ENCODE results near the gene TBC1D14.

DNA sequence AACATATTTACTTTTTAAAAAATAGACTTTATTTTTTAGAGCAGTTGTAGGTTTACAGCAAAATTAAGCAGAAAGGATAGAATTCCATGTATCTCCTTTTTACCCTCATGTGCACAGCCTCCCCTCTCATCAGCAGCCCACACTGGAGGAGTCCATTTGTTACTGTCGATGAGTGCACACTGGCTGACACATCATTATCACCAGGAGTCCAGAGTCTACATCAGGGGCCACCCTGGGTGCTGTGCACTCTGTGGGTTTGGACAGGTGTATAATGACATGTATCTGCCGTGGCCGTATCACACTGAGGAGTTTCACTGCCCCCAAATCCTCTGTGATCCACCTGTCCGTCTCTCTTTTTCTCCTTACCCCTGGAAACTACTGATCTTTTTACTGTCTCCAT, 26.3 kb downstream of the TBC1D14 start:
- TF ChIP-seq, protein P1, sequence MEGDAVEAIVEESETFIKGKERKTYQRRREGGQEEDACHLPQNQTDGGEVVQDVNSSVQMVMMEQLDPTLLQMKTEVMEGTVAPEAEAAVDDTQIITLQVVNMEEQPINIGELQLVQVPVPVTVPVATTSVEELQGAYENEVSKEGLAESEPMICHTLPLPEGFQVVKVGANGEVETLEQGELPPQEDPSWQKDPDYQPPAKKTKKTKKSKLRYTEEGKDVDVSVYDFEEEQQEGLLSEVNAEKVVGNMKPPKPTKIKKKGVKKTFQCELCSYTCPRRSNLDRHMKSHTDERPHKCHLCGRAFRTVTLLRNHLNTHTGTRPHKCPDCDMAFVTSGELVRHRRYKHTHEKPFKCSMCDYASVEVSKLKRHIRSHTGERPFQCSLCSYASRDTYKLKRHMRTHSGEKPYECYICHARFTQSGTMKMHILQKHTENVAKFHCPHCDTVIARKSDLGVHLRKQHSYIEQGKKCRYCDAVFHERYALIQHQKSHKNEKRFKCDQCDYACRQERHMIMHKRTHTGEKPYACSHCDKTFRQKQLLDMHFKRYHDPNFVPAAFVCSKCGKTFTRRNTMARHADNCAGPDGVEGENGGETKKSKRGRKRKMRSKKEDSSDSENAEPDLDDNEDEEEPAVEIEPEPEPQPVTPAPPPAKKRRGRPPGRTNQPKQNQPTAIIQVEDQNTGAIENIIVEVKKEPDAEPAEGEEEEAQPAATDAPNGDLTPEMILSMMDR (conservative IDR thresholded peaks at IDR 0.05) = no peak
- no peak for TF ChIP-seq ZFX (IDR thresholded peaks at IDR 0.05)
